EL (cell line): ENCODE results near the gene LANCL1.
A peak's percentile ranks its signal among the peaks of the same experiment; 100 is the strongest.

ENCODE experiments used
- DNase-seq: peaks from one replicate; pipeline ENCODE4 v3.0.0-alpha.2; 2016

LANCL1 gene

GRCh38 chr2:210476194-210477128 lies at the start of gene LANCL1:
LANCL1 (minus strand) TSS chr2:210476759; CDS start chr2:210476396, 363 bp downstream.
- DNase-seq, result peak; percentile 90

GRCh38 chr2:210524533-210524932 lies 48.0 kb upstream of the LANCL1 start:
- DNase-seq, result no peak

GRCh38 chr2:210523650-210524289 lies 47.2 kb upstream of the LANCL1 start:
- DNase-seq, result no peak

- no peak for DNase-seq
Observed at GRCh38 chr2:210522399-210522798, 45.8 kb upstream of the LANCL1 start.

GRCh38 chr2:210519594-210519993 lies 43.0 kb upstream of the LANCL1 start:
- DNase-seq, result no peak

GRCh38 chr2:210517264-210517663 lies 40.7 kb upstream of the LANCL1 start:
- DNase-seq, result no peak

- DNase-seq, result no peak
Observed at GRCh38 chr2:210515911-210516310, 39.4 kb upstream of the LANCL1 start.

GRCh38 chr2:210503725-210504191 lies 27.2 kb upstream of the LANCL1 start:
- peak; percentile 1 for DNase-seq

GRCh38 chr2:210503001-210503623 lies 26.6 kb upstream of the LANCL1 start:
- peak; percentile 46 for DNase-seq

- no peak for DNase-seq
Observed at GRCh38 chr2:210496512-210496911, 20.0 kb upstream of the LANCL1 start.

- DNase-seq, result no peak
Observed at GRCh38 chr2:210493528-210493927, 17.0 kb upstream of the LANCL1 start.

- DNase-seq, result no peak
Observed at GRCh38 chr2:210481601-210482175, 5.1 kb upstream of the LANCL1 start.

GRCh38 chr2:210480764-210481163 lies 4.2 kb upstream of the LANCL1 start:
- DNase-seq, result no peak

GRCh38 chr2:210480079-210480478 lies 3.5 kb upstream of the LANCL1 start:
- DNase-seq, result no peak

GRCh38 chr2:210478661-210479060 lies 2.1 kb upstream of the LANCL1 start:
- DNase-seq, result no peak

- peak; percentile 68 for DNase-seq
Observed at GRCh38 chr2:210477496-210477895, 937 bp upstream of the LANCL1 start.

GRCh38 chr2:210475706-210476105 lies 853 bp downstream of the LANCL1 start:
- no peak for DNase-seq

GRCh38 chr2:210474776-210475175 lies 1.8 kb downstream of the LANCL1 start:
- no peak for DNase-seq

GRCh38 chr2:210461401-210461800 lies 15.2 kb downstream of the LANCL1 start:
- no peak for DNase-seq

GRCh38 chr2:210460322-210461227 lies 16.0 kb downstream of the LANCL1 start:
- DNase-seq, result no peak

GRCh38 chr2:210459880-210460279 lies 16.7 kb downstream of the LANCL1 start:
- no peak for DNase-seq

- DNase-seq, result no peak
Observed at GRCh38 chr2:210459407-210459806, 17.2 kb downstream of the LANCL1 start.
